GM19468 (cell line): ENCODE results near the gene DYNC1LI2.
A peak's percentile ranks its signal among the peaks of the same experiment; 100 is the strongest.
"Not testable (repeated sequence)": the region's sequence is repeated elsewhere in the genome, so short reads cannot be mapped to it uniquely, and the experiment has no call there.

Experiments used
- ATAC-seq: cut with Tn5 transposase; IDR thresholded peaks from one replicate; pipeline ENCODE4 v1.9.1; 2021; ENCODE audit warnings: mild to moderate bottlenecking, moderate library complexity, moderate number of reproducible peaks; ENCODE audit not compliant: unreplicated experiment; ENCODE audit errors: extremely low read depth

The DYNC1LI2 gene

GRCh38 chr16:66701026-66701425 lies 50.4 kb downstream of the DYNC1LI2 start:
- ATAC-seq, result no peak

GRCh38 chr16:66699898-66700297 lies 51.5 kb downstream of the DYNC1LI2 start:
- ATAC-seq, result no peak

GRCh38 chr16:66698046-66698445 lies 53.4 kb downstream of the DYNC1LI2 start:
- ATAC-seq, result no peak

- peak; percentile 32 for ATAC-seq
Observed at GRCh38 chr16:66696669-66697630, 54.5 kb downstream of the DYNC1LI2 start, which contains the start of gene CMTM4. CMTM4 (minus strand) TSS chr16:66696743; CDS start chr16:66696525, 218 bp downstream.

GRCh38 chr16:66695935-66696668 lies 55.3 kb downstream of the DYNC1LI2 start:
- peak; percentile 22 for ATAC-seq

GRCh38 chr16:66695471-66695934 lies 55.9 kb downstream of the DYNC1LI2 start:
- no peak for ATAC-seq

GRCh38 chr16:66693149-66693548 lies 58.3 kb downstream of the DYNC1LI2 start:
- no peak for ATAC-seq

- ATAC-seq, result no peak
Observed at GRCh38 chr16:66692341-66692740, 59.1 kb downstream of the DYNC1LI2 start.

GRCh38 chr16:66691234-66691633 lies 60.2 kb downstream of the DYNC1LI2 start:
- no peak for ATAC-seq

- no peak for ATAC-seq
Observed at GRCh38 chr16:66690106-66690847, 61.1 kb downstream of the DYNC1LI2 start.

- ATAC-seq, result no peak
Observed at GRCh38 chr16:66689282-66689681, 62.1 kb downstream of the DYNC1LI2 start.

GRCh38 chr16:66687906-66688625 lies 63.3 kb downstream of the DYNC1LI2 start:
- ATAC-seq, result no peak

- ATAC-seq, result not testable (repeated sequence)
Observed at GRCh38 chr16:66685501-66686115, 65.8 kb downstream of the DYNC1LI2 start.

- no peak for ATAC-seq
Observed at GRCh38 chr16:66682271-66682670, 69.1 kb downstream of the DYNC1LI2 start.

GRCh38 chr16:66681676-66682075 lies 69.7 kb downstream of the DYNC1LI2 start:
- no peak for ATAC-seq

- no peak for ATAC-seq
Observed at GRCh38 chr16:66678337-66678736, 73.1 kb downstream of the DYNC1LI2 start.

GRCh38 chr16:66677836-66678235 lies 73.6 kb downstream of the DYNC1LI2 start:
- ATAC-seq, result no peak

GRCh38 chr16:66677179-66677578 lies 74.2 kb downstream of the DYNC1LI2 start:
- ATAC-seq, result no peak

GRCh38 chr16:66676599-66676998 lies 74.8 kb downstream of the DYNC1LI2 start:
- ATAC-seq, result no peak
